Measurements from ENCODE around the gene ASIC4. TPM values are rescaled to one million over a fixed set of nuclear protein-coding genes. Genes with fewer than 3 reads are reported as not detected.

ASIC4 gene
- total and polyA plus RNA-seq, 2 experiments from 2014 or later: 0.13 to 3.6 TPM

DNA sequence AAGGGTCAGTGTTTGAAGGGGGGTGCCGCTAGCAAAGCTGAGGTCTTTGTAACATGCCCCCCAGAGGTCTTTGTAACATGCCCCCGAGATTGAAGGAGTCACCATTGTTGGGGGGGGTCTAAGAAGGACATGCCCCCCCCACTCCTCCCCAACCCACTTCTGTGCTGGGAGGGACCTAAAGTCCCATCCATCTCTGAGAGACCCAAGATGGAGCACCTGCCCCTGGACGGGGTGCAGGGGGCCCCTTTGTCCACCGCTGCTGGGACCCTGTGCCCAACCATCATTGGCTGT is 5.9 kb upstream of the ASIC4 start (continued):
- TF ChIP-seq CREB1 (CRISPR knock-in tag; IDR thresholded peaks at IDR 0.05; ENCODE audit: low read depth) (no peak), ZNF462 (CRISPR knock-in tag; IDR thresholded peaks at IDR 0.05) (no peak)

DNA sequence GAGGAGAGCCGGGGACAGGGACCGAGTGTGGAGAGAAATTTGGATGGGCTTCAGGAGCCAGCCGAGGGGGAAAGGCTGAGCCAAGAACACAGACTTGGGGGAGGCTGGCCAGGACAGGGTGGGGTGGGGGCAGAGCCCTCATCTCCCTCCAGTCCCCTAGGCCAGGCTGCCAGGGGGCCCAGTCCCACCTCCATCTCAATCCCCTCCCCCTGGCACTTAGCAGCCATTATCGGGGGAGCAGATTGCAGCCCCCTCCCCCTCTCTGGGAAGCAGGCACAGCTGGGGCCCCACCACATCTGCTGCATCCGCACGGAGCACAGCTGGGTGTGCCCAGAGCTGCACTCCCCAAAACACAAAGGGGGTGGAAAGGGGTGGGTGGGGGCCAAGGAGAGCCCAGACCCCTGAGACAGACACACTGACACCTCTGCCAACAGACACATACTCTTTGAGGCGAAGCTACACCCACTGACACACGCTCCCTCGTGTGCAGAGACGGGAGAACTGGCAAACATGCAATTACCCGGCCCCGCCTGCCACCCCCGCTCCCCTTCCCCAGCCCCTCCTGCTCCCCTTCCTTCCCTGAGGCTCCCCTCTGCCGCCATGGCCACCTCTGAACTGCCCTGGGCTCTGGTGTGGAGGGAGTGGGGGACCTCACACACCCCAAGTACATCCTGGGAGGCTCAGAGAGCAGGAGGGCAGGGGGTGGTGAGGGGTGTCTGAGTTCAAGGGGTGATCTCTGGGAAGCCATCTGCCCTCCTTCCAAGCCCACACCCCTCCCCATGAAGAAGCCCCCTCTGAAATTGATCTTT is 5.1 kb upstream of the ASIC4 start:
- H4K20me1 ChIP-seq (replicated peaks; ENCODE audit: insufficient read depth): no peaks in the 10 kb centered on the region
- peak overlapping the region; percentile 92 for H3K4me2 ChIP-seq
- peaks cover 81% of the 10 kb centered on the region for H3K4me1 Mint-ChIP-seq
- peaks cover 37% of the 10 kb centered on the region for H3K27me3 ChIP-seq (ENCODE audit: insufficient read depth)
- no peaks in the 10 kb centered on the region for H3K9me3 Mint-ChIP-seq
- DNase-seq (ENCODE audit: low spot score) (peak; percentile 54), ATAC-seq (peak; percentile 5)
- peak overlapping the region; percentile 67 for H3K4me3 ChIP-seq
- H3K9me2 ChIP-seq (ENCODE audit: insufficient read depth): no peaks in the 10 kb centered on the region
- H3K27me3 Mint-ChIP-seq (ENCODE audit: insufficient read depth, low read depth, poor library complexity): peaks cover 53% of the 10 kb centered on the region
- peaks cover 69% of the 10 kb centered on the region for H3K4me1 ChIP-seq (ENCODE audit: insufficient read depth)
- H3K27ac Mint-ChIP-seq: no peak overlapping the region
- H3F3A ChIP-seq (replicated peaks; ENCODE audit: low read depth): peaks cover 17% of the 10 kb centered on the region
- H2AFZ ChIP-seq: no peak overlapping the region
- H3K27ac ChIP-seq (ENCODE audit: low read depth): no peak overlapping the region
- H3K36me3 ChIP-seq (ENCODE audit: insufficient read depth): no peaks in the 10 kb centered on the region
- peak overlapping the region; percentile 68 for H3K4me3 Mint-ChIP-seq
- TF ChIP-seq POLR2AphosphoS5 (IDR thresholded peaks at IDR 0.05; ENCODE audit: low read depth): 0 out of 2 replicates have a peak, but pooled peaks have one; percentile 9
- no peak for TF ChIP-seq CREB1 (CRISPR knock-in tag; IDR thresholded peaks at IDR 0.05; ENCODE audit: low read depth)
- no peaks in the 10 kb centered on the region for H3K79me2 ChIP-seq (replicated peaks; ENCODE audit: insufficient read depth)
- H3K36me3 Mint-ChIP-seq (ENCODE audit: low read depth): peaks cover 6% of the 10 kb centered on the region; the same call in 2 of the 3 replicates
